GM10847 (cell line): ENCODE data around the gene ST3GAL3.

Experiments used
- POLR2A ChIP-seq: IDR thresholded peaks from 2 replicates; pipeline ENCODE4 v1.6.1; 2011; ENCODE audit not compliant: insufficient read length; ENCODE audit errors: extremely low read depth

The ST3GAL3 gene

DNA sequence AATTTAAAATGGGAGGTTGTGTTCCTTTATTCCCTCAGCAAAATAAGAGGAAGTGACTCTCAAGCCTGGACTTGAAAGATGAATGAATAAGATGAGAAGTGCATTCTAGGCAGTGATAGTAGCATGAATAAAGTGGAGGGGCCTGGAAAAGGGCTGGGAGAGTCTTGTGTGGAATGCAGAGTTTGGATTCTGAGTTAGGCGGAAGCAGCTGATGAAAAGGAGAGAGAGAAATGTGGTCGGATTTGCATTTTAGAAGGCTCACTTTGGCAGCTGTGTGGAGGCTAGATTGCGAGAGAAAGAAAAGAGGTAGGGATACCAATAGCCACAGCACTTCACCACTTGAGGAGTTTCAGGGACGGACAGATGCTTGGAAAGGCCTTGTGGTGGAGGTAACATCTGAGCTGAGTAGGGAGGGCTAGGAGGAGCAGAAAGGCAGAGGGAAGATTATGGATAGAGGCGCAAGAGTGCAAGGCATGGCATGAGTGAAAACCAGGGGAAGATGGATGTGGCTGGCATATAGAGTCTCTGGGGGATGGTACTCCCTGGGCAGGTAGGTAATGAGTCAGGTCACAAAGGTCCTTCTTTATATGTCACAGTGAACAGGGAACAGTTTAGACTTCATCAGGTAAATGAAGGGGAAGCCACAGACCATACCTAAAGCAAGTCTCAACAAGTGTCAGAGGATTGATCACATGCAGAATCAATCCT, 59.6 kb downstream of the ST3GAL3 start:
- no peak for TF ChIP-seq POLR2A

DNA sequence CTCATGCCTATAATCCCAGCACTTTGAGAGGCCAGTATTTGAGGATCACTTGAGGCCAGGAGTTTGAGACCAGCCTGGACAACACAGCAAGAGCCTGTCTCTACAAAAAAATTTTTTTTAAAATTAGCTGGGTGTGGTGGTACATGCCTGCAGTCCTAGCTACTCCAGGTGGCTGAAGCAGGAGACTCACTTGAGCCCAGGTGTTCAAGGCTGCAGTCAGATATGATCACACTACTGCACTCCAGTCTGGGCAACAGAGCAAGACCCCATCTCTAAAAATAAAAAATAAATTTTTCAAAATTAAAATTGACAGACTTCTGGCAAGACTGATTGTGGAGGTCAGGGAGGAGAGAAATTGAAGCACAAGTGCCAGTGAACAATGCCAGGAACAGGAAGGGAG, 60.8 kb downstream of the ST3GAL3 start:
- TF ChIP-seq POLR2A: no peak

GRCh38 chr1:43769350-43769908, 62.1 kb downstream of the ST3GAL3 start:
- no peak for TF ChIP-seq POLR2A

- TF ChIP-seq POLR2A: no peak
Observed at GRCh38 chr1:43770111-43770510, 62.8 kb downstream of the ST3GAL3 start.

GRCh38 chr1:43772978-43773377, 65.6 kb downstream of the ST3GAL3 start:
- no peak for TF ChIP-seq POLR2A

- no peak for TF ChIP-seq POLR2A
Observed at GRCh38 chr1:43773821-43774220, 66.5 kb downstream of the ST3GAL3 start.

- TF ChIP-seq POLR2A: no peak
Observed at GRCh38 chr1:43774359-43774758, 67.0 kb downstream of the ST3GAL3 start.

DNA sequence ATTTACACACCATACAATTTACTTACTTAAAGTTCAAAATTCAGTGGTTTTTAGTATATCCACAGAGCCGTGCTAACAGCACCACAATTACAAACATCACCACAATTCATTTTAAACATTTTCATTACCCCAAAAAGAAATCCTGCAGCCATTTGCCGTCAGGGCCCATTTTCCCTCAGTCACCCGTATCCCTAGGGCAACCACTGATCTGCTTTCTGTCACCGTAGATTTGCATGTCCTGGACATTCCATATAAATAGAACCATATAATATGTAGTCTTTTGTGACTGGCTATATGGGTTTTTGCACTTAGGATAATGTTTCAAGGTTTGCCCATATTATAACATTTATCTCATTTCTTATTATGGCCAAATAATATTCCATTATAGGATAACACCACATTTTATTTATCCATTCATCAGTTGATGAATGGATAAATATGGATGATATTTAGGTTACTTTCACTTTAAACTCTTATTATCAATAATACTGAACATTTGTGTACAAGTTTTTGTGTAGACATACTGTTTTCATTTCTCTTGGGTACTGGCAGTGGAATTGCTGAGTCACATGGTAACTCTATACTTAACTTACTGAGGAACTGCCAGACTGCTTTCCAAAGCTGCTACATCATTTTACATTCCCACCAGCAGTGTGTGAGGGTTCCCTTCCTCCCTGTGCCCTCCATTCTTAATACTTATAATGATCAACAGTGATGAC, 68.9 kb downstream of the ST3GAL3 start:
- TF ChIP-seq POLR2A: no peak

GRCh38 chr1:43779266-43779665, 71.9 kb downstream of the ST3GAL3 start:
- no peak for TF ChIP-seq POLR2A

GRCh38 chr1:43779805-43780403, 72.6 kb downstream of the ST3GAL3 start:
- TF ChIP-seq POLR2A: no peak

DNA sequence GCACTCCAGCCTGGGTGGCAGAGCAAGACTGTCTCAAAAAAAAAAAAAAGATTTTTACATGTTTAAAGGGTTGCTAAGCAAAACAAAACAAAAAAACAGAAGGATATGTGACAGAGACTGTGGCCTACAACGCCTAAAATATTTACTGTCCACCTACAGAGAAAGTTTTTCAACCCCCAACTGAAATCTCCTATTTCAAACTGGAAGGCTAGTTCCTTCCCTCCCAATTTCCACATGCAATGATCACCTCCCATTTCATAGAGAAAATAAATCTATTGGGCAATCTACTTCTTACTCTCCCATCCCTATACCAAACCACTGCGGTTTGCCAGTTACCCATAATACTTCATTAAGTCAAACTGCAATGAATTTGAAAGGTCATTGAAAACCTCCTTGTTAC, 74.2 kb downstream of the ST3GAL3 start:
- TF ChIP-seq POLR2A: no peak

GRCh38 chr1:43783096-43783670, 75.8 kb downstream of the ST3GAL3 start:
- TF ChIP-seq POLR2A: no peak

GRCh38 chr1:43783671-43784205, 76.4 kb downstream of the ST3GAL3 start:
- no peak for TF ChIP-seq POLR2A

DNA sequence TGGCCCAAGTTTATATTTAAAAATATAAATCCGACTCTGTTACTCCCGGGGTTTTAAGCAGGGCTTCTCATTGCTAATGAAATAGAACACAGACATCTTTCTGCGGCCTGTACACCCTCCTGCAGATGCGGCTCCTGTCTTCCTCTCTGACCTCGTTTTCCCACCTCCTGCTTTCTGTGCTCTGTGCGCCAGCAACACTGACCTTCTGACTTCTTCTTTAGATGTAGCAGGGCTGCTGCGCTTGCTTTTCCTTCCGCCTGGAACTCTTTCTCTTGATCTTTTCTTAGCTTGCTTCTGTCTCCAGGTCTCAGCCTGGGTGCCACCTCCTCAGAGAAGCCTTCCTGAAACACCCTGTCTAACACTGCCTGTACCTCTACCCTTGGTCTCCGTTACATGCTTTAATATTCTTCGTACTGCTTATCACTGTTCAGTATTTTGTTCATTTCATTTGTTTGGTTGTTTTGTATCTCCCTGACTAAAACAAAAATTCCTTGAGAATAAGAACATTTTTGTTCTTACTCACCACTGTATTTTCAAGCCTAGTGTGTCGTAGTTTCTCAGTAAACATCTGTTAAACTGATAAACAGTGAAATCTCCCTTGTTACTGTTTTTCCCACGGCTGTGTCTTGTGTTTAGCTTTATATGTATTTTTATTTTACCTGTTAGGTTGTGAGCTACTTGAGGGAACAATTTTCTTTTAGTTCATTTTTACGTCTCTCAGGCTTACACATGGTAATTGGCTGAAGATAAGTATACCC, 79.0 kb downstream of the ST3GAL3 start:
- no peak for TF ChIP-seq POLR2A

DNA sequence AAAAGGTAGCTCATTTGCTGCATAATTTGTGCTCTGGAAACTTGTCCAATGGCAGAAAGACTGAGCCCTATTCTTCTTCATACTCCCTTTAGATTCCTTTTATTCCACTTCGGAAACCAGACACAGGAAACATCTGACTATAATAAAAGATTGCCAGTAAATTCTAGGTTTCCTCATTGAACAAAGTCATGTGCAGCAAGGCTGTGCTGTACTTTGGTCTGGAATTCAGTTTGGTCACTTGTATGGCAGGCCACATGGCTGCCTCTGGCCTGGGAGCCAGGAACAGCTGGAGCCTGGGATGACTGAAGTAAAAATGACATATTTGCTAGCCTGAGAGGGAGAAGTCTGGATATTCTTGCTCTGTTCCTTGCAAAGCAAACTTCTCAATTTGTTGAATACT, 79.6 kb downstream of the ST3GAL3 start:
- TF ChIP-seq POLR2A: no peak
